ENCODE results near the gene MAU2. TPM values are rescaled to one million over a fixed set of nuclear protein-coding genes. Genes with fewer than 3 reads are reported as not detected.
A peak's percentile ranks its signal among the peaks of the same experiment; 100 is the strongest.

The MAU2 gene
- total and polyA plus RNA-seq, 2 of the 13 experiments (the other 11 are each of a cell fraction or from before 2014, with no cell fraction given), result 16.8 to 33.8 TPM

DNA sequence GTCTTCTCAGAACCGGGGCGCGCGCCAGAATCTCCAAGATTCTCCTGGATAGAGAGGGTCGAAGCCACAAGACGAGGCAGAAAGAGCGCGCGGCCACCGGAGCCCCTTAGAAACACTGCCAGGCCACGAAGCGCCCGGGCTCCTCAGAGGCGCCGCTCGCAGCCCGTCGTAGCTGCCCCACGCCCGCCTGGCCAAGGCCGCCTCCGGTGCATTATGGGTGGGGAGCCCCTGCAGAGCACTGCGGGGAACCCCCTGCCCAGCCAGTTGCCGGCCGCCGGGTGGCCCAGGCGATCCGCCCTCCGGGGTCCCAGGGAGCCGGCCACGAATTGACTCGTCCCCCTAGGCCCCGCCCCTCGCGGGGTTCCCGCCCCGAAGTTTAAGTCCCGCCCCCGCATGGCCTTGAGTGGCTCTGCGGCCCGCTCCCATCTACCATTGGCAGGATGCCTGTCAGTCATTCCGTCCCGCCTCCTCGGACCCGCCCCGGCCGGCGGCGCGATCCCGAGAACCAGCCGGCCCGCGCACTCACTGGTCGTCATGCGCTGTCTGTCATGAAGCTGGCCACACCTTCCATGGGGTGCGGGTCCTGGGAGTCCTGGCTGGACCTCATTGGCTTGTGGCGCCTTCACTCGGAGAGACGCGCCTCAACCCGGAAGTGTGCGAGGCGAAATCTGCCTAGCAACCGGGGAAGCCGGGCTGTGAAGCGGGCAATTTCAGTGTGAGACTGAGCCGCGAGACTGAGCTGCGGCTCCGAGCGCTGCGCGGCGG lies 64.7 kb downstream of the MAU2 start (continued):
- TF ChIP-seq, protein P1, sequence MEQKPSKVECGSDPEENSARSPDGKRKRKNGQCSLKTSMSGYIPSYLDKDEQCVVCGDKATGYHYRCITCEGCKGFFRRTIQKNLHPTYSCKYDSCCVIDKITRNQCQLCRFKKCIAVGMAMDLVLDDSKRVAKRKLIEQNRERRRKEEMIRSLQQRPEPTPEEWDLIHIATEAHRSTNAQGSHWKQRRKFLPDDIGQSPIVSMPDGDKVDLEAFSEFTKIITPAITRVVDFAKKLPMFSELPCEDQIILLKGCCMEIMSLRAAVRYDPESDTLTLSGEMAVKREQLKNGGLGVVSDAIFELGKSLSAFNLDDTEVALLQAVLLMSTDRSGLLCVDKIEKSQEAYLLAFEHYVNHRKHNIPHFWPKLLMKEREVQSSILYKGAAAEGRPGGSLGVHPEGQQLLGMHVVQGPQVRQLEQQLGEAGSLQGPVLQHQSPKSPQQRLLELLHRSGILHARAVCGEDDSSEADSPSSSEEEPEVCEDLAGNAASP (CRISPR knock-in tag; IDR thresholded peaks at IDR 0.05; ENCODE audit: borderline replicate concordance), result no peak
- TF ChIP-seq, protein P2, sequence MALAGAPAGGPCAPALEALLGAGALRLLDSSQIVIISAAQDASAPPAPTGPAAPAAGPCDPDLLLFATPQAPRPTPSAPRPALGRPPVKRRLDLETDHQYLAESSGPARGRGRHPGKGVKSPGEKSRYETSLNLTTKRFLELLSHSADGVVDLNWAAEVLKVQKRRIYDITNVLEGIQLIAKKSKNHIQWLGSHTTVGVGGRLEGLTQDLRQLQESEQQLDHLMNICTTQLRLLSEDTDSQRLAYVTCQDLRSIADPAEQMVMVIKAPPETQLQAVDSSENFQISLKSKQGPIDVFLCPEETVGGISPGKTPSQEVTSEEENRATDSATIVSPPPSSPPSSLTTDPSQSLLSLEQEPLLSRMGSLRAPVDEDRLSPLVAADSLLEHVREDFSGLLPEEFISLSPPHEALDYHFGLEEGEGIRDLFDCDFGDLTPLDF (CRISPR knock-in tag; IDR thresholded peaks at IDR 0.05), result peak; percentile 84
- TF ChIP-seq KLF16 (CRISPR knock-in tag; IDR thresholded peaks at IDR 0.05) (no peak; a peak in 1 of 4 replicates), ZNF614 (CRISPR knock-in tag; IDR thresholded peaks at IDR 0.05; ENCODE audit: borderline replicate concordance) (peak; percentile 34; the same call in 1 of the 2 replicates), TBX3 (IDR thresholded peaks at IDR 0.05; ENCODE audit: borderline replicate concordance) (peak; percentile 66; the same call in 1 of the 2 replicates), SALL2 (CRISPR knock-in tag; IDR thresholded peaks at IDR 0.05) (0 out of 2 replicates have a peak, but pooled peaks have one; percentile 42), ZMAT3 (CRISPR knock-in tag; conservative IDR thresholded peaks at IDR 0.05) (peak; percentile 16; the same call in 1 of the 2 replicates), ZNF543 (CRISPR knock-in tag; IDR thresholded peaks at IDR 0.05) (no peak), SAP130 (CRISPR knock-in tag; IDR thresholded peaks at IDR 0.05; ENCODE audit: low read depth) (peak; percentile 97), GABPA (IDR thresholded peaks at IDR 0.05; ENCODE audit: low read depth, low read length) (peak; percentile 48; the same call in 1 of the 2 replicates), GABPA (CRISPR knock-in tag; IDR thresholded peaks at IDR 0.05; ENCODE audit: low read depth) (peak; percentile 80), ZNF839 (CRISPR knock-in tag; IDR thresholded peaks at IDR 0.05; ENCODE audit: borderline replicate concordance) (no peak), KDM3A (CRISPR knock-in tag; IDR thresholded peaks at IDR 0.05; ENCODE audit: low read depth) (peak; percentile 59; the same call in 1 of the 2 replicates), ELF4 (CRISPR knock-in tag; IDR thresholded peaks at IDR 0.05; ENCODE audit: borderline replicate concordance) (0 out of 2 replicates have a peak, but pooled peaks have one; percentile 51), RFX3 (CRISPR knock-in tag; IDR thresholded peaks at IDR 0.05) (peak; percentile 73), PHF8 (CRISPR knock-in tag; IDR thresholded peaks at IDR 0.05) (peak; percentile 53), HDAC1 (CRISPR knock-in tag; IDR thresholded peaks at IDR 0.05) (0 out of 2 replicates have a peak, but pooled peaks have one; percentile 45), ATF1 (CRISPR knock-in tag; IDR thresholded peaks at IDR 0.05) (peak; percentile 86), KMT2A (CRISPR knock-in tag; IDR thresholded peaks at IDR 0.05) (peak; percentile 23; the same call in 1 of the 2 replicates), PHF20 (CRISPR knock-in tag; IDR thresholded peaks at IDR 0.05) (peak; percentile 46), CREM (IDR thresholded peaks at IDR 0.05) (peak; percentile 81), CREM (CRISPR knock-in tag; IDR thresholded peaks at IDR 0.05) (0 out of 2 replicates have a peak, but pooled peaks have one; percentile 57), TAF1 (CRISPR knock-in tag; IDR thresholded peaks at IDR 0.05) (peak; percentile 41; the same call in 1 of the 2 replicates)
- TF ChIP-seq, protein P3, sequence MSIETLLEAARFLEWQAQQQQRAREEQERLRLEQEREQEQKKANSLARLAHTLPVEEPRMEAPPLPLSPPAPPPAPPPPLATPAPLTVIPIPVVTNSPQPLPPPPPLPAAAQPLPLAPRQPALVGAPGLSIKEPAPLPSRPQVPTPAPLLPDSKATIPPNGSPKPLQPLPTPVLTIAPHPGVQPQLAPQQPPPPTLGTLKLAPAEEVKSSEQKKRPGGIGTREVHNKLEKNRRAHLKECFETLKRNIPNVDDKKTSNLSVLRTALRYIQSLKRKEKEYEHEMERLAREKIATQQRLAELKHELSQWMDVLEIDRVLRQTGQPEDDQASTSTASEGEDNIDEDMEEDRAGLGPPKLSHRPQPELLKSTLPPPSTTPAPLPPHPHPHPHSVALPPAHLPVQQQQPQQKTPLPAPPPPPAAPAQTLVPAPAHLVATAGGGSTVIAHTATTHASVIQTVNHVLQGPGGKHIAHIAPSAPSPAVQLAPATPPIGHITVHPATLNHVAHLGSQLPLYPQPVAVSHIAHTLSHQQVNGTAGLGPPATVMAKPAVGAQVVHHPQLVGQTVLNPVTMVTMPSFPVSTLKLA (IDR thresholded peaks at IDR 0.05), result peak; percentile 46; the same call in 1 of the 2 replicates
- TF ChIP-seq, protein P4, sequence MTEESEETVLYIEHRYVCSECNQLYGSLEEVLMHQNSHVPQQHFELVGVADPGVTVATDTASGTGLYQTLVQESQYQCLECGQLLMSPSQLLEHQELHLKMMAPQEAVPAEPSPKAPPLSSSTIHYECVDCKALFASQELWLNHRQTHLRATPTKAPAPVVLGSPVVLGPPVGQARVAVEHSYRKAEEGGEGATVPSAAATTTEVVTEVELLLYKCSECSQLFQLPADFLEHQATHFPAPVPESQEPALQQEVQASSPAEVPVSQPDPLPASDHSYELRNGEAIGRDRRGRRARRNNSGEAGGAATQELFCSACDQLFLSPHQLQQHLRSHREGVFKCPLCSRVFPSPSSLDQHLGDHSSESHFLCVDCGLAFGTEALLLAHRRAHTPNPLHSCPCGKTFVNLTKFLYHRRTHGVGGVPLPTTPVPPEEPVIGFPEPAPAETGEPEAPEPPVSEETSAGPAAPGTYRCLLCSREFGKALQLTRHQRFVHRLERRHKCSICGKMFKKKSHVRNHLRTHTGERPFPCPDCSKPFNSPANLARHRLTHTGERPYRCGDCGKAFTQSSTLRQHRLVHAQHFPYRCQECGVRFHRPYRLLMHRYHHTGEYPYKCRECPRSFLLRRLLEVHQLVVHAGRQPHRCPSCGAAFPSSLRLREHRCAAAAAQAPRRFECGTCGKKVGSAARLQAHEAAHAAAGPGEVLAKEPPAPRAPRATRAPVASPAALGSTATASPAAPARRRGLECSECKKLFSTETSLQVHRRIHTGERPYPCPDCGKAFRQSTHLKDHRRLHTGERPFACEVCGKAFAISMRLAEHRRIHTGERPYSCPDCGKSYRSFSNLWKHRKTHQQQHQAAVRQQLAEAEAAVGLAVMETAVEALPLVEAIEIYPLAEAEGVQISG (CRISPR knock-in tag; IDR thresholded peaks at IDR 0.05), result 0 out of 2 replicates have a peak, but pooled peaks have one; percentile 32

Data from HepG2 (cell line).